ENCODE results near the gene RANBP2.
"Not testable (repeated sequence)": the region's sequence is repeated elsewhere in the genome, so short reads cannot be mapped to it uniquely, and the experiment has no call there.

GRCh38 chr2:108677239-108677744 is 42.0 kb upstream of the RANBP2 start:
- TF ChIP-seq, protein P1, sequence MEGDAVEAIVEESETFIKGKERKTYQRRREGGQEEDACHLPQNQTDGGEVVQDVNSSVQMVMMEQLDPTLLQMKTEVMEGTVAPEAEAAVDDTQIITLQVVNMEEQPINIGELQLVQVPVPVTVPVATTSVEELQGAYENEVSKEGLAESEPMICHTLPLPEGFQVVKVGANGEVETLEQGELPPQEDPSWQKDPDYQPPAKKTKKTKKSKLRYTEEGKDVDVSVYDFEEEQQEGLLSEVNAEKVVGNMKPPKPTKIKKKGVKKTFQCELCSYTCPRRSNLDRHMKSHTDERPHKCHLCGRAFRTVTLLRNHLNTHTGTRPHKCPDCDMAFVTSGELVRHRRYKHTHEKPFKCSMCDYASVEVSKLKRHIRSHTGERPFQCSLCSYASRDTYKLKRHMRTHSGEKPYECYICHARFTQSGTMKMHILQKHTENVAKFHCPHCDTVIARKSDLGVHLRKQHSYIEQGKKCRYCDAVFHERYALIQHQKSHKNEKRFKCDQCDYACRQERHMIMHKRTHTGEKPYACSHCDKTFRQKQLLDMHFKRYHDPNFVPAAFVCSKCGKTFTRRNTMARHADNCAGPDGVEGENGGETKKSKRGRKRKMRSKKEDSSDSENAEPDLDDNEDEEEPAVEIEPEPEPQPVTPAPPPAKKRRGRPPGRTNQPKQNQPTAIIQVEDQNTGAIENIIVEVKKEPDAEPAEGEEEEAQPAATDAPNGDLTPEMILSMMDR (IDR thresholded peaks at IDR 0.05; ENCODE audit: low read depth, low read length, missing input control): not testable (repeated sequence)
- TF ChIP-seq TAF1 (conservative IDR thresholded peaks at IDR 0.05); HNF4A (conservative IDR thresholded peaks at IDR 0.05); GABPA (IDR thresholded peaks at IDR 0.05 in 1 of 2, conservative IDR thresholded peaks at IDR 0.05 in 1 of 2); RXRA (IDR thresholded peaks at IDR 0.05): not testable (repeated sequence)

All from liver (tissue), 3 donors.